Fibroblast of pulmonary artery (primary cell): Measurements from ENCODE around the gene GALNT11.

Experiments used
- DNase-seq: peaks from one replicate; pipeline ENCODE4 v3.0.0-alpha.2; 2010; ENCODE audit warnings: low read depth
- H3K4me3 ChIP-seq: replicated peaks from 2 replicates; pipeline ENCODE4 v1.5.1; 2011; ENCODE audit warnings: low read depth, mild to moderate bottlenecking, control low read depth, low read length, moderate library complexity
- TF ChIP-seq, protein P1 (sequence below): IDR thresholded peaks from 2 replicates; pipeline ENCODE4 v1.5.1; 2011; ENCODE audit warnings: mild to moderate bottlenecking, control low read depth, low read length, inconsistent platforms; ENCODE audit errors: missing control alignments

The GALNT11 gene

DNA sequence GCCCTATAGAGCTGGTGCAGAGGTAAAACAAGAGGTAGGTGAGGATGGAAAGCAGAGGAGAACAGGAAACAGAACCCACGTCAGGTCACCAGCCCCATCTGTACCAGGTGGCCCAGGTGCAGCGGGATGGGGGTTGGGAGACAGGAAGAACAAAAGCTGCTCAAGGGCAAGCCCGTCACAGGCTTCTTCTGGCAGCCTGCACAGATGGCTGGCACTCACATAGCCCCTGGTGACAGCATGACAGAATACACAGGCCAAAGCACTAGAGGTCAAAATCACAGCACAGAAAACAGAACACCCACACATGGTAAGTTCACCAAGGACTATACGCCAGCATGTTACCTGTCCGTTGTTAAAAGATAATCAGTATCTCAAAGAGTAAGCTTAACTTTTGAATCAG lies 126.8 kb downstream of the GALNT11 start:
- H3K4me3 ChIP-seq: no peak overlapping the region
- TF ChIP-seq, protein P1, sequence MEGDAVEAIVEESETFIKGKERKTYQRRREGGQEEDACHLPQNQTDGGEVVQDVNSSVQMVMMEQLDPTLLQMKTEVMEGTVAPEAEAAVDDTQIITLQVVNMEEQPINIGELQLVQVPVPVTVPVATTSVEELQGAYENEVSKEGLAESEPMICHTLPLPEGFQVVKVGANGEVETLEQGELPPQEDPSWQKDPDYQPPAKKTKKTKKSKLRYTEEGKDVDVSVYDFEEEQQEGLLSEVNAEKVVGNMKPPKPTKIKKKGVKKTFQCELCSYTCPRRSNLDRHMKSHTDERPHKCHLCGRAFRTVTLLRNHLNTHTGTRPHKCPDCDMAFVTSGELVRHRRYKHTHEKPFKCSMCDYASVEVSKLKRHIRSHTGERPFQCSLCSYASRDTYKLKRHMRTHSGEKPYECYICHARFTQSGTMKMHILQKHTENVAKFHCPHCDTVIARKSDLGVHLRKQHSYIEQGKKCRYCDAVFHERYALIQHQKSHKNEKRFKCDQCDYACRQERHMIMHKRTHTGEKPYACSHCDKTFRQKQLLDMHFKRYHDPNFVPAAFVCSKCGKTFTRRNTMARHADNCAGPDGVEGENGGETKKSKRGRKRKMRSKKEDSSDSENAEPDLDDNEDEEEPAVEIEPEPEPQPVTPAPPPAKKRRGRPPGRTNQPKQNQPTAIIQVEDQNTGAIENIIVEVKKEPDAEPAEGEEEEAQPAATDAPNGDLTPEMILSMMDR: no peak
- no peak for DNase-seq

DNA sequence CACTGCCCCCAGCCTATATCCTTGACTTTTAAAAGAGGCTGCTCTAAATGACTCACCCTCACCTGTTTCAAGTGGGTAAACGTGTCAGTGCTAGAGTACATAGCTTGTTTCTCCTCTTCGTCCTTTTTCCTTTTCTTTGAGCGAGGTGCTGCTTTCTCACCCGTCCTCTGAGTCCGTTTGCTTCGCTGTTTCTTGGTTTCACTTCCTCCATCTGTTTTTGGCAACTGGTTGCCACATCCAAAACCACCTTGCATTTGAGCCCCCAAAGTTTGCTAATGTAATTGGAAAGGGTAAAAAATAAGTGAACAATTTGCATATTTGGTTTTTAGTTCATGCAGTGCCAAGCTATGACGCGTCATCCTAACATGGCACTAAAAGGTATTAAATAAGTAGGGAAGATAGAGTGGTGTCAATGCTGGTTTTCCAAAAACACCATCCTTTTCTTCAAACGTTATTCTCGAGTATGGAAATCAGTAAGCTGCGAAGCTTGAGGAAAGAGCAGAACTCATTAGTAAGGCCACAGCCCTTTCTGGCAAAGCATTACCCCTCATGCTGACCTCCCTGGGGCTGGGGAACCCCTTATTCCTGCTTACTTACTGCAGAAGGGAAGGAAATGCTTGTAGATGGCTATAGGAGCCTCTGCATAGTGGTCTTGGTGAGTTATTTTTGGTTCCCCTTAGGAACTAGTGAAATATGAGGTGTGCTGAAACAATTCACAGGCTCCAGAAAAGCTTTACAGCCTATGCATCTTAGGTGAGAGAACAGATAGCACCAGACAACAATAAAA lies 133.5 kb downstream of the GALNT11 start:
- no peak overlapping the region for H3K4me3 ChIP-seq
- TF ChIP-seq, protein P1: no peak
- DNase-seq: no peak

DNA sequence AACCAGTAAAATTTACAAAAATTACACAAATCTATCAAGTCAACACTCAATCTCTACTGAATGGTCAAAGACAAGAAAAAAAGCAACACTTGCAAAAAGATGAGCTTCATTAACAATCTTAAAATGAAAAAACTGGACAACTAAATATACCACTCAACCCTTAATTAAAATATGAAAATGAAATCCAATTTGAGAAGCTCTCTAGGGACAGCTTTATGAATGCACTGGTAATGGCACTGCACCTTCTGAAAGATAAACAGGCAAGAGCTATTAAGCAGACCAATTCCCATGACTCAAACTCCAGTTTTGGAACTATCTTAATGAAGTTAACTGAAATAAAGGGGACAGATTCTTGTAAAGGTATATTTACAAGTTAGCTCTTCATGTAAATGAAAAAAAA lies 135.7 kb downstream of the GALNT11 start:
- DNase-seq: no peak
- TF ChIP-seq, protein P1: no peak
- no peak overlapping the region for H3K4me3 ChIP-seq

DNA sequence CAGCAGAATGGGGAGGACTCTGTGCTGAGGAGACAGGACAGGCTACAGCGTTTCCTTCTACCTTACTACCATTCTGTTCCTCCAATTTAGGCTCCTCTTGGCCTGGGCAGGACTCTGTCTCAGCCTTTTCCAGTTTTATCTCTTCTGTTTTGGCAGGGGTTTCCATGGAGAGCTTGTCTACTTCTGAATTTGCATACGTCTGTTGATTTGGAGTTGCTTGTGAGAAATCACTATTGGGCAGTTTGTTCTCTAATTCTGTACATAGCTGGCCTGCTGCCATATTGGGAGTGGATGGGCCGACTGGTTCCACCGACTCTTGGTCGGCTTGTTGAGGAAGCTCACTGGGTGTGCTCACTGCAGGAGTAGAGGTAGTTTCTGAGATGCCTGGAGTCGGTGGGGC lies 136.8 kb downstream of the GALNT11 start:
- no peak overlapping the region for H3K4me3 ChIP-seq
- TF ChIP-seq, protein P1: no peak
- no peak for DNase-seq
